SK-N-SH (cell line): Measurements from ENCODE around the gene USP48.

Experiments used
- CTCF ChIP-seq: fragments of 200-600 bp; sonication (generic); IDR thresholded peaks from 2 replicates; pipeline ENCODE4 v1.6.1; 2017; ENCODE audit warnings: antibody characterized with exemption, mild to moderate bottlenecking, moderate library complexity
- EP300 ChIP-seq, 2 experiments: IDR thresholded peaks; 2 replicates each; pipeline versions ENCODE4 v1.4.0 to v1.6.1; 2012; ENCODE audit warnings: borderline replicate concordance in 1 of 2, low read depth in 1 of 2, low read length in 1 of 2
- GABPA ChIP-seq: IDR thresholded peaks from 2 replicates; pipeline ENCODE4 v1.4.0; 2012; ENCODE audit warnings: low read depth, mild to moderate bottlenecking
- GATA2 ChIP-seq: sonication (generic); formaldehyde crosslinking; IDR thresholded peaks from 2 replicates; pipeline ENCODE4 v1.5.0; 2020; ENCODE audit warnings: mild to moderate bottlenecking, missing genetic modification reagents
- MAX ChIP-seq: IDR thresholded peaks from 2 replicates; pipeline ENCODE4 v1.4.0; 2012; ENCODE audit warnings: low read depth
- NRF1 ChIP-seq: IDR thresholded peaks from 2 replicates; pipeline ENCODE4 v1.6.1; 2012; ENCODE audit warnings: low read depth, mild to moderate bottlenecking, low read length
- PBX3 ChIP-seq: IDR thresholded peaks from 2 replicates; pipeline ENCODE4; 2012
- RAD21 ChIP-seq: IDR thresholded peaks from 2 replicates; pipeline ENCODE4 v1.6.1; 2012; ENCODE audit warnings: mild to moderate bottlenecking, low read length
- REST ChIP-seq: IDR thresholded peaks from 2 replicates; pipeline ENCODE4 v1.6.1; 2012; ENCODE audit warnings: mild to moderate bottlenecking, low read depth, low read length, moderate library complexity
- SIN3A ChIP-seq: IDR thresholded peaks from 2 replicates; pipeline ENCODE4 v1.6.1; 2012; ENCODE audit warnings: low read depth, mild to moderate bottlenecking, low read length, moderate library complexity, borderline replicate concordance
- TEAD4 ChIP-seq: IDR thresholded peaks from 2 replicates; pipeline ENCODE4 v1.4.0; 2012; ENCODE audit warnings: mild to moderate bottlenecking, borderline replicate concordance; ENCODE audit not compliant: insufficient read depth

- no peak for TF ChIP-seq GATA2 (CRISPR knock-in tag)
- no peak for TF ChIP-seq REST
- TF ChIP-seq MAX: no peak
- TF ChIP-seq NRF1: no peak
- TF ChIP-seq CTCF: no peak
- TF ChIP-seq TEAD4: no peak
- TF ChIP-seq SIN3A: no peak
- no peak for TF ChIP-seq RAD21
- TF ChIP-seq GABPA: no peak
- TF ChIP-seq PBX3: no peak
- TF ChIP-seq EP300 (IDR thresholded peaks at IDR 0.05; ENCODE audit: borderline replicate concordance in 1 of 2, low read depth in 1 of 2, low read length in 1 of 2): no peak
Measured at GRCh38 chr1:21702780-21703179, 80.2 kb downstream of the USP48 start.
